Measurements from ENCODE around the gene TSSK3. TPM values are rescaled to one million over a fixed set of nuclear protein-coding genes. Genes with fewer than 3 reads are reported as not detected.

Gene TSSK3
- total RNA-seq, 2 donors from 2014 or later = 3.4 to 6.4 TPM

DNA sequence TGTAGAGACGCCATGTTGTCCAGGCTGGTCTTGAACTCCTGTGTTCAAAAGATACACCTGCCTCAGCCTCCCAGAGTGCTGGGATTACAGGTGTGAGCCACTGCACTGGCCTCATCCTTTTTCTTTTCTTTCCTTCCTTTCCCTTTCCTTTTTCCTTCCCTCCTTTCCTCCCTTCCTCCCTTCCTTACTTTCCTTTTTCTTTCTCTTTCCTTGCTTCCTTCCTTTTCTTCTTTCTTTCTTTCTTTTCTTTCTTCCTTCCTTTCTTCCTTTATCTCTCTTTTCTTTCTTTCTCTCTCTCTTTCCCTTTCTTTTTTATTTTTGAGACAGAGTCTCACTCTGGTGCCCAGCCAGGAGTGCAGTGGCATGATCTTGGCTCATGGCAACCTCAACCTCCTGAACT lies 5.9 kb upstream of the TSSK3 start:
- Histone ChIP-seq H3K36me3 (ENCODE audit: control insufficient read depth, insufficient read depth, low read length) (no peaks in the 10 kb centered on the region), H3K4me3 (ENCODE audit: low read length) (no peak overlapping the region), H3K4me1 (ENCODE audit: control insufficient read depth, insufficient read depth, low read length) (peaks cover 13% of the 10 kb centered on the region), H3K27me3 (ENCODE audit: control insufficient read depth, insufficient read depth, low read length, poor library complexity, severe bottlenecking) (no peaks in the 10 kb centered on the region), H3K9me3 (ENCODE audit: control insufficient read depth, low read length) (no peaks in the 10 kb centered on the region), H3K9ac (ENCODE audit: extremely low read depth, low read length, poor library complexity, severe bottlenecking) (no peak overlapping the region), H3K27ac (ENCODE audit: low read depth, low read length) (no peak overlapping the region)
- peaks cover 9% of the 10 kb centered on the region for H3K36me3 Mint-ChIP-seq (ENCODE audit: low read depth)
- WGBS, 2 experiments (ENCODE audit: insufficient coverage in 1 of 2, insufficient read length in 1 of 2) = 98 to 100% methylated on average over 1 of the region's 1 CpG
- TF ChIP-seq, protein P1, sequence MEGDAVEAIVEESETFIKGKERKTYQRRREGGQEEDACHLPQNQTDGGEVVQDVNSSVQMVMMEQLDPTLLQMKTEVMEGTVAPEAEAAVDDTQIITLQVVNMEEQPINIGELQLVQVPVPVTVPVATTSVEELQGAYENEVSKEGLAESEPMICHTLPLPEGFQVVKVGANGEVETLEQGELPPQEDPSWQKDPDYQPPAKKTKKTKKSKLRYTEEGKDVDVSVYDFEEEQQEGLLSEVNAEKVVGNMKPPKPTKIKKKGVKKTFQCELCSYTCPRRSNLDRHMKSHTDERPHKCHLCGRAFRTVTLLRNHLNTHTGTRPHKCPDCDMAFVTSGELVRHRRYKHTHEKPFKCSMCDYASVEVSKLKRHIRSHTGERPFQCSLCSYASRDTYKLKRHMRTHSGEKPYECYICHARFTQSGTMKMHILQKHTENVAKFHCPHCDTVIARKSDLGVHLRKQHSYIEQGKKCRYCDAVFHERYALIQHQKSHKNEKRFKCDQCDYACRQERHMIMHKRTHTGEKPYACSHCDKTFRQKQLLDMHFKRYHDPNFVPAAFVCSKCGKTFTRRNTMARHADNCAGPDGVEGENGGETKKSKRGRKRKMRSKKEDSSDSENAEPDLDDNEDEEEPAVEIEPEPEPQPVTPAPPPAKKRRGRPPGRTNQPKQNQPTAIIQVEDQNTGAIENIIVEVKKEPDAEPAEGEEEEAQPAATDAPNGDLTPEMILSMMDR (conservative IDR thresholded peaks at IDR 0.05) = no peak
- H3K4me3 Mint-ChIP-seq = no peak overlapping the region
- no peaks in the 10 kb centered on the region for H3K9me3 Mint-ChIP-seq
- H3K27me3 Mint-ChIP-seq (ENCODE audit: insufficient read depth) = peaks cover 16% of the 10 kb centered on the region
- no peak overlapping the region for H3K27ac Mint-ChIP-seq
- DNase-seq = no peak
- H3K4me1 Mint-ChIP-seq = peaks cover 20% of the 10 kb centered on the region

DNA sequence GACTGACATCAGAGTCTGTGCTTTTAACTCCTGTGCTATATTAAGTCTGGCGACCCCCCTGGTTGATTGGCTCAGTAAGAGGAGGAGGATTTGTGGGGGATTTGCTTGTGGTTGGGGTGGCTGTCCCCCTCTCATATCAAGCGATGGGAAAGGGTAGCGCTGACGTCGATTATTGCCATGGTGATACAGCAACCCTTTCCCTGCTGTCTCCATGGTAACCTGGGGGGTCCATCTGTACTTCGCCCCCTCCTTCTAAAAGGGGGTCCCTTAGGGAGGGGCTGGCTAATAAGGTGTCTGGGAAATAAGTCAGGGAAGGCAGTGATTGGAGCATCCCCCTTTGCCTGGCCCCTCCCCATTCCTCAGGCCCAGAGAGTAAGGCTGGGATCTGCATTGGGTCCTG lies 4.7 kb upstream of the TSSK3 start:
- H3K27ac ChIP-seq (ENCODE audit: low read depth, low read length) = no peak overlapping the region
- DNase-seq = no peak
- peaks cover 7% of the 10 kb centered on the region for H3K4me1 ChIP-seq (ENCODE audit: control insufficient read depth, insufficient read depth, low read length)
- WGBS, 2 experiments (ENCODE audit: insufficient coverage in 1 of 2, insufficient read length in 1 of 2) = 91 to 100% methylated on average over 4 to 6 of the region's 6 CpGs
- no peak overlapping the region for H3K27ac Mint-ChIP-seq
- TF ChIP-seq, protein P1 (conservative IDR thresholded peaks at IDR 0.05) = no peak
- no peak overlapping the region for H3K4me3 ChIP-seq (ENCODE audit: low read length)
- H3K36me3 Mint-ChIP-seq (ENCODE audit: low read depth) = peaks cover 10% of the 10 kb centered on the region
- no peak overlapping the region for H3K9ac ChIP-seq (ENCODE audit: extremely low read depth, low read length, poor library complexity, severe bottlenecking)
- no peak overlapping the region for H3K4me3 Mint-ChIP-seq
- peaks cover 16% of the 10 kb centered on the region for H3K27me3 Mint-ChIP-seq (ENCODE audit: insufficient read depth)
- H3K9me3 Mint-ChIP-seq = no peaks in the 10 kb centered on the region
- H3K36me3 ChIP-seq (ENCODE audit: control insufficient read depth, insufficient read depth, low read length) = no peaks in the 10 kb centered on the region
- no peaks in the 10 kb centered on the region for H3K9me3 ChIP-seq (ENCODE audit: control insufficient read depth, low read length)
- H3K27me3 ChIP-seq (ENCODE audit: control insufficient read depth, insufficient read depth, low read length, poor library complexity, severe bottlenecking) = no peaks in the 10 kb centered on the region
- H3K4me1 Mint-ChIP-seq = peaks cover 19% of the 10 kb centered on the region

DNA sequence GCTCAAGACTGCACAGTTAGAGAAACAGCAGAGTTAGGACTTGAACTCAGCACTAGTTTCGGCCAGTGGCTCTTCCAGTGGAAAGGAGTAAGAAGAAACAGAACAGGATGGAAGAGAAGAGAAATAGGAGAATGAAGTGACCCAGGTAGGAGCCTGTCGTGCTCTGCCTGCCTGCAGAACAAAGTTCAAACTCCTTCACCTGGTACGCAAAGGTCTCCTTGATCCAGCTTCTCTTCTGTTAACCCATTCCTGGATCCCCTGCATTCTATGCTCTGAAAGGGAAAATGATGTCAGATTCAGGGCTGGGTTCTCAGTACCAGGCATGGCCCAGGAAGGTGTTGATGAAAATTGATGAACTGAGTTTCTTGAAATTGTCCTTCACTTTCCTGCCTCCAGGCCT lies 3.9 kb upstream of the TSSK3 start:
- Histone ChIP-seq H3K36me3 (ENCODE audit: control insufficient read depth, insufficient read depth, low read length) (peaks cover 2% of the 10 kb centered on the region), H3K27me3 (ENCODE audit: control insufficient read depth, insufficient read depth, low read length, poor library complexity, severe bottlenecking) (no peaks in the 10 kb centered on the region), H3K27ac (ENCODE audit: low read depth, low read length) (no peak overlapping the region), H3K9ac (ENCODE audit: extremely low read depth, low read length, poor library complexity, severe bottlenecking) (no peak overlapping the region), H3K9me3 (ENCODE audit: control insufficient read depth, low read length) (no peaks in the 10 kb centered on the region), H3K4me3 (ENCODE audit: low read length) (no peak overlapping the region), H3K4me1 (ENCODE audit: control insufficient read depth, insufficient read depth, low read length) (peaks cover 2% of the 10 kb centered on the region)
- 90 to 100% methylated on average over 1 to 3 of the region's 3 CpGs for WGBS, 2 experiments (ENCODE audit: insufficient coverage in 1 of 2, insufficient read length in 1 of 2)
- DNase-seq = no peak
- no peak overlapping the region for H3K4me3 Mint-ChIP-seq
- peaks cover 14% of the 10 kb centered on the region for H3K4me1 Mint-ChIP-seq
- TF ChIP-seq, protein P1 (conservative IDR thresholded peaks at IDR 0.05) = no peak
- no peaks in the 10 kb centered on the region for H3K9me3 Mint-ChIP-seq
- H3K27me3 Mint-ChIP-seq (ENCODE audit: insufficient read depth) = peaks cover 16% of the 10 kb centered on the region
- H3K36me3 Mint-ChIP-seq (ENCODE audit: low read depth) = peaks cover 13% of the 10 kb centered on the region
- no peak overlapping the region for H3K27ac Mint-ChIP-seq
